ENCODE data around the gene MRPL46.

- TF ChIP-seq, protein P1, sequence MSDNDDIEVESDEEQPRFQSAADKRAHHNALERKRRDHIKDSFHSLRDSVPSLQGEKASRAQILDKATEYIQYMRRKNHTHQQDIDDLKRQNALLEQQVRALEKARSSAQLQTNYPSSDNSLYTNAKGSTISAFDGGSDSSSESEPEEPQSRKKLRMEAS (IDR thresholded peaks at IDR 0.05; ENCODE audit: low read depth, low read length) = no peak
- TF ChIP-seq, protein P2, sequence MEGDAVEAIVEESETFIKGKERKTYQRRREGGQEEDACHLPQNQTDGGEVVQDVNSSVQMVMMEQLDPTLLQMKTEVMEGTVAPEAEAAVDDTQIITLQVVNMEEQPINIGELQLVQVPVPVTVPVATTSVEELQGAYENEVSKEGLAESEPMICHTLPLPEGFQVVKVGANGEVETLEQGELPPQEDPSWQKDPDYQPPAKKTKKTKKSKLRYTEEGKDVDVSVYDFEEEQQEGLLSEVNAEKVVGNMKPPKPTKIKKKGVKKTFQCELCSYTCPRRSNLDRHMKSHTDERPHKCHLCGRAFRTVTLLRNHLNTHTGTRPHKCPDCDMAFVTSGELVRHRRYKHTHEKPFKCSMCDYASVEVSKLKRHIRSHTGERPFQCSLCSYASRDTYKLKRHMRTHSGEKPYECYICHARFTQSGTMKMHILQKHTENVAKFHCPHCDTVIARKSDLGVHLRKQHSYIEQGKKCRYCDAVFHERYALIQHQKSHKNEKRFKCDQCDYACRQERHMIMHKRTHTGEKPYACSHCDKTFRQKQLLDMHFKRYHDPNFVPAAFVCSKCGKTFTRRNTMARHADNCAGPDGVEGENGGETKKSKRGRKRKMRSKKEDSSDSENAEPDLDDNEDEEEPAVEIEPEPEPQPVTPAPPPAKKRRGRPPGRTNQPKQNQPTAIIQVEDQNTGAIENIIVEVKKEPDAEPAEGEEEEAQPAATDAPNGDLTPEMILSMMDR (IDR thresholded peaks at IDR 0.05; ENCODE audit: low read depth, low read length) = no peak
- TF ChIP-seq POLR2A (IDR thresholded peaks at IDR 0.05; ENCODE audit: extremely low read depth, insufficient read length) = no peak
These were observed 13.8 kb upstream of the MRPL46 start for GRCh38 chr15:88480981-88481380.

Data from NB4 (cell line).